HCT116 (cell line): Measurements from ENCODE around the gene TACC2.

Experiments used
- EZH2 ChIP-seq: fragments of 200-600 bp; sonication (generic); IDR thresholded peaks from 2 replicates; pipeline ENCODE4 v1.6.1; 2017; ENCODE audit warnings: antibody characterized with exemption, mixed run types
- FOSL1 ChIP-seq: IDR thresholded peaks from 2 replicates; pipeline ENCODE4 v1.6.1; 2012; ENCODE audit warnings: low read depth
- TCF7L2 ChIP-seq: IDR thresholded peaks from 2 replicates; pipeline ENCODE4 v1.7.0; 2011; ENCODE audit warnings: borderline replicate concordance, inconsistent platforms; ENCODE audit not compliant: insufficient read depth, insufficient read length; ENCODE audit errors: extremely low read depth
- TF ChIP-seq, protein P1 (sequence below), 3 experiments: fragments of 200-600 bp in 1 of 3; sonication (generic) in 1 of 3; IDR thresholded peaks in 2 of 3; conservative IDR thresholded peaks in 1 of 3; 2 replicates each; pipeline ENCODE4 v1.5.1; 2012 to 2017; ENCODE audit warnings: low read depth in 2 of 3, low read length in 2 of 3, antibody characterized with exemption in 1 of 3, borderline replicate concordance in 1 of 3, control low read depth in 1 of 3, mild to moderate bottlenecking in 1 of 3, mixed read lengths in 1 of 3, mixed run types in 1 of 3, moderate library complexity in 1 of 3; ENCODE audit not compliant: insufficient read depth in 1 of 3
- TF ChIP-seq, protein P2 (sequence below): IDR thresholded peaks from 2 replicates; pipeline ENCODE4 v1.6.1; 2012

DNA sequence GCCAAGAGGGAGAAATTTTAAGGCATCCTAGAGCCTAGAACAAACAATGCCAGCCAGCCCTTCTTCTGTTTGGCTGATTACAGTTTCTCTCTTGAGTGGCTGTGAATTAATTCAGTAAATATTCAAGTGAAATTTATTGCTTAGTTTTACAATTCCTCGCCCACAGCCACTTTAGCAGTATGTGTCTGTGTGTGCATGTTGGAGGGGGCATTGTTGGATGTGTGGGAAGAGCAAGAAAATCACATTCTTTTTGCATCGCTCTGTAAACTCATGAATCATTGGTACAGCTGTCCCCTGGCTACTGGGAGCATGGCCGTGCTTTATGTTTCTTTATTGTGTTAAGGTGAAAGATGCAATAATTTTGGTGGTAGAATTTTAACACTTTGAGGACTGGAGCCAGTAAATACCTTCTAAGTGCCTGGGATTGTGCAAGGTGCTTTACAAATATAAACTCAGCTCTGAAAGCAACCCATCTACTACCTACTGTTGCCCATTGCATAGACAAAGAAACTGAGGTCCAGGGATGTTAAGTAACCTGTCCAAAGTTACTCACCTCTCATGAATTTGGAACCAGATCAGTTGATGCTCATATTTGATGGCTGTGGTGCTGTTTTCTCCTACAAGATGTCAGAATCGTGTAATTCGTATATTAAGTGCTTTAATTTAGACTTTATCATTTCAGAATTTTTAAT lies 192.2 kb downstream of the TACC2 start:
- TF ChIP-seq FOSL1 (no peak), EZH2 (no peak), TCF7L2 (no peak)
- TF ChIP-seq, protein P1, sequence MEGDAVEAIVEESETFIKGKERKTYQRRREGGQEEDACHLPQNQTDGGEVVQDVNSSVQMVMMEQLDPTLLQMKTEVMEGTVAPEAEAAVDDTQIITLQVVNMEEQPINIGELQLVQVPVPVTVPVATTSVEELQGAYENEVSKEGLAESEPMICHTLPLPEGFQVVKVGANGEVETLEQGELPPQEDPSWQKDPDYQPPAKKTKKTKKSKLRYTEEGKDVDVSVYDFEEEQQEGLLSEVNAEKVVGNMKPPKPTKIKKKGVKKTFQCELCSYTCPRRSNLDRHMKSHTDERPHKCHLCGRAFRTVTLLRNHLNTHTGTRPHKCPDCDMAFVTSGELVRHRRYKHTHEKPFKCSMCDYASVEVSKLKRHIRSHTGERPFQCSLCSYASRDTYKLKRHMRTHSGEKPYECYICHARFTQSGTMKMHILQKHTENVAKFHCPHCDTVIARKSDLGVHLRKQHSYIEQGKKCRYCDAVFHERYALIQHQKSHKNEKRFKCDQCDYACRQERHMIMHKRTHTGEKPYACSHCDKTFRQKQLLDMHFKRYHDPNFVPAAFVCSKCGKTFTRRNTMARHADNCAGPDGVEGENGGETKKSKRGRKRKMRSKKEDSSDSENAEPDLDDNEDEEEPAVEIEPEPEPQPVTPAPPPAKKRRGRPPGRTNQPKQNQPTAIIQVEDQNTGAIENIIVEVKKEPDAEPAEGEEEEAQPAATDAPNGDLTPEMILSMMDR (IDR thresholded peaks at IDR 0.05 in 2 of 3, conservative IDR thresholded peaks at IDR 0.05 in 1 of 3; ENCODE audit: borderline replicate concordance in 1 of 3, insufficient read depth in 1 of 3, low read depth in 2 of 3, low read length in 2 of 3): no peak
- TF ChIP-seq, protein P2, sequence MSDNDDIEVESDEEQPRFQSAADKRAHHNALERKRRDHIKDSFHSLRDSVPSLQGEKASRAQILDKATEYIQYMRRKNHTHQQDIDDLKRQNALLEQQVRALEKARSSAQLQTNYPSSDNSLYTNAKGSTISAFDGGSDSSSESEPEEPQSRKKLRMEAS: no peak
